ENCODE measurements around the gene LAMTOR1. TPM values are rescaled to one million over a fixed set of nuclear protein-coding genes. Genes with fewer than 3 reads are reported as not detected.

The LAMTOR1 gene
- total RNA-seq, 3 donors from 2014 or later = 87.2 to 120 (median 112) TPM

DNA sequence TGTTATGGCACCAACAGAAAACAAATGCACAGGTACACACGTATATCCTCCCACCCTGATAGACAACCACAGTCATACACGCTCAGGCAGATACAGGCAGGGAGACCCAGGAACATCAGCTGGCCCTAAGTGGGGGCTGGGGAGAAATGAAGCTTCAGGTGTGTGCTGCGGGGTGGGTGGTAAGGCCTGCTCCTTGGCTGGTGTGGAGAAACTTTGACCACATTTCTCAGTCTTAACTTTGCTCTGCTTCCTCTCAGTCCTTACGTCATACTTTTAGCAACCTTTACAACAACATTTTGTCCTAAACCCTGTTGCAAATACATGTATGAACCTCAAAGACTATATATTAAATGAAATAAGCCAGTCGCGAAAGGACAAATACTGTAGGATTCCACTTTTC, 16.1 kb upstream of the LAMTOR1 start:
- Histone ChIP-seq H3K4me1 (no peaks in the 10 kb centered on the region), H3K27me3 (no peaks in the 10 kb centered on the region), H3K36me3 (no peaks in the 10 kb centered on the region), H3K4me3 (no peak overlapping the region), H3K9me3 (no peaks in the 10 kb centered on the region), H3K27ac (no peak overlapping the region)
- TF ChIP-seq POLR2AphosphoS5 (IDR thresholded peaks at IDR 0.05) (no peak), POLR2A (IDR thresholded peaks at IDR 0.05) (no peak), CTCF (IDR thresholded peaks at IDR 0.05) (no peak)
- intact Hi-C loops (cut with DNase I; ENCODE audit: low total_unique reads) = no loop called here
- DNase-seq (ENCODE audit: low spot score in 2 of 2) = no peak

- TF ChIP-seq POLR2AphosphoS5 (IDR thresholded peaks at IDR 0.05) (no peak), CTCF (IDR thresholded peaks at IDR 0.05) (no peak), POLR2A (IDR thresholded peaks at IDR 0.05) (no peak)
- Histone ChIP-seq H3K9me3 (no peaks in the 10 kb centered on the region), H3K27me3 (no peaks in the 10 kb centered on the region), H3K4me3 (no peak overlapping the region), H3K36me3 (no peaks in the 10 kb centered on the region), H3K27ac (no peak overlapping the region), H3K4me1 (peaks cover 0 to 6% of the 10 kb centered on the region in 2 donors)
- intact Hi-C loops (cut with DNase I; ENCODE audit: low total_unique reads) = no loop called here
- DNase-seq (ENCODE audit: low spot score in 2 of 2) = no peak
Measured at GRCh38 chr11:72116019-72116755, 13.1 kb upstream of the LAMTOR1 start.

DNA sequence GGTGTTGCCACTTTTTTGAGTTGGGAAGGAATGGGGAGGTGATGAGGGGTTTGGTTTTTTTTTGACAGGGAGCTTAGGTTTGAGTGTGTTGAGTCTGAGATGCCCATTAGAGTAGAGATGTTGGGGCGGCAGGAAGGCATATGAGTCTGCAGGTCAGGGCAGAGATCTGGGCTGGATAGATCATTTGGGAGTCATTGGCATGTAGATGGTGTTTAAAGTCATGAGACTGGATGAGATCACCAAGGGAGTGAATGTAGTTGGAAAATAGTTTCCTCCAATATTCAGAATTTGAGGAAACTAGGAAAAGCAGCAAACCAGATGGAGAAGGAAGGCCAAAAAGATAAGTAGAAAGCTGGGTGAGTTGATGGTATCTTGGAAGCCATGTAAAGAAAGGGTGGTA, 11.5 kb upstream of the LAMTOR1 start:
- Histone ChIP-seq H3K4me1 (peaks cover 0 to 6% of the 10 kb centered on the region in 2 donors), H3K27me3 (no peaks in the 10 kb centered on the region), H3K36me3 (no peaks in the 10 kb centered on the region), H3K9me3 (no peaks in the 10 kb centered on the region), H3K4me3 (no peak overlapping the region), H3K27ac (no peak overlapping the region)
- TF ChIP-seq CTCF (IDR thresholded peaks at IDR 0.05) (no peak), POLR2A (IDR thresholded peaks at IDR 0.05) (no peak), POLR2AphosphoS5 (IDR thresholded peaks at IDR 0.05) (no peak)
- intact Hi-C loops (cut with DNase I; ENCODE audit: low total_unique reads) = no loop called here
- DNase-seq (ENCODE audit: low spot score in 2 of 2) = no peak

GRCh38 chr11:72112978-72113808, 10.1 kb upstream of the LAMTOR1 start:
- Histone ChIP-seq H3K36me3 (no peaks in the 10 kb centered on the region), H3K27me3 (no peaks in the 10 kb centered on the region), H3K9me3 (no peaks in the 10 kb centered on the region), H3K4me1 (peaks cover 0 to 6% of the 10 kb centered on the region in 2 donors), H3K27ac (peak overlapping the region; percentile 98 to 99), H3K4me3 (peak overlapping the region; percentile 71 to 83 (median 72))
- intact Hi-C loops (cut with DNase I; ENCODE audit: low total_unique reads) = no loop called here
- DNase-seq (ENCODE audit: low spot score in 2 of 2) = no peak
- TF ChIP-seq POLR2AphosphoS5 (IDR thresholded peaks at IDR 0.05) (no peak), CTCF (IDR thresholded peaks at IDR 0.05) (peak in 1 of 3 donors; percentile 29)

All from breast epithelium (tissue), 4 donors.